Stimulated activated naive B cell treated with anti-CD40 and anti-IgM and Interleukin-4, amounts not matched to agents 10 μg/mL and 1 μg/mL and 100 μg/mL, for 72 hours (primary cell): ENCODE data around the gene ZNF266.
A peak's percentile ranks its signal among the peaks of the same experiment; 100 is the strongest.

Source experiments
- ATAC-seq, 2 donors: fragments of 150-1000 bp; cut with Tn5 transposase; replicated peaks; 2 replicates each; pipeline ENCODE4 v1.10.0; 2021; ENCODE audit warnings: moderate library complexity in 1 of 2
- DNase-seq: peaks from one replicate; pipeline ENCODE4 v3.0.0; 2021
- H3K27ac Mint-ChIP-seq: one replicate; pipeline ENCODE4 v1.8.0; 2022; ENCODE audit warnings: mild to moderate bottlenecking, mixed read lengths
- H3K27me3 Mint-ChIP-seq, 2 donors: one replicate each; pipeline ENCODE4 v1.8.0; 2022; ENCODE audit warnings: mixed read lengths in 2 of 2
- H3K36me3 Mint-ChIP-seq, 2 donors: one replicate each; pipeline ENCODE4 v1.8.0; 2022; ENCODE audit warnings: mixed read lengths in 2 of 2, mild to moderate bottlenecking in 1 of 2
- H3K4me1 Mint-ChIP-seq, 2 donors: one replicate each; pipeline ENCODE4 v1.8.0; 2022; ENCODE audit warnings: mixed read lengths in 2 of 2, mild to moderate bottlenecking in 1 of 2
- H3K4me3 Mint-ChIP-seq, 2 donors: one replicate each; pipeline ENCODE4 v1.8.0; 2022; ENCODE audit warnings: mild to moderate bottlenecking in 2 of 2, mixed read lengths in 2 of 2, moderate library complexity in 1 of 2
- H3K9me3 Mint-ChIP-seq, 2 donors: one replicate each; pipeline ENCODE4 v1.8.0; 2022; ENCODE audit warnings: mixed read lengths in 2 of 2, mild to moderate bottlenecking in 1 of 2

ZNF266 gene

DNA sequence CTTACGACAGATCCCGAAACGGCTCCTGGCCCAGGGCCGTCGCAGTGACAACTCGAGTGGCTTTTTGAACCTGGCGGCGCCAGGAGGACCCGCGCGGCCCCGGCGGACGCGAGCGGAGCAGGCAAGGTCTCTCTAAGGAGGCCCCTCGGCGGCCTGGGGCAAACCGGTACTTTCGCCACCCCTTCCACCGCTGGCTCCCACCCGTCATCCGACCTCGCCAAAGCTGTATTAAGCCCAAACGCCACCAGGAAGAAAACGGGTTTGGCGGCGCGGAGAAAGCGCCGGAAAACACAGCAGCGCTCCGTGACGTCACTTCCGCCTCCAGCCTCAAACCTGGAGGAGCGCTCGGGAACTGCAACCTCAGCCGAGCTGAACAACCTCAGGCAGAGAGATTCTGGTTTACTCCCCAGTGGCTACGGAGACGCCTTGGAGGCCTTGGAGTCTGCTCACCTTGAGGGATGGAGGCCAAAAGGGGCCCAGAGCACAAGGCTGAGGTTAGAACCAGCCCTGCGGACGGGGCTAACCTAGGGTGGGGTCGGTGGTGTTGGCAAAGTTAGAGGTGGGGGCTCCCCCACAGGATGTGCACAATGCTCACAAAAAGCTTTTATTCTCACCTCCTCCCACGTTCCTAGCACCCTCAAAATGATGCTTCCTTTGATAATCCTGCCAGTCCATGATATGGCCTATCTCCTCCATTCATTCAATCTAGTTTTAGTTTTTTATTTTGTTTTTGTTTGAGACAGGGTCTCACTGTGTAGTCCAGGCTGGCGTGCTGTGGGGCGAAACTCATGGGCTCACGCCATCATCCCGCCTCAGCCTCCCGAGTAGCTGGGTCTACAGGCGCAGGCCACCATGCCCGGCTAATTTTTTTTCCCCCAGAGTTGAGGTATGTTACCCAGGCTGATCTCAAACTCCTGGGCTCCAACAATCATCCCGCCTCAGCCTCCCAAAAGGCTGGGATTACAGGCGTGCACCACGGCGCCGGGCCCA is at the start of gene ZNF266:
Gene ZNF266 (minus strand): TSS at position 295 of the 990 bp plus-strand sequence. CDS start 15,484 bp downstream, outside the sequence.
- peak; percentile 89 for DNase-seq
- no peaks in the 10 kb centered on the region for H3K27me3 Mint-ChIP-seq
- H3K9me3 Mint-ChIP-seq = no peaks in the 10 kb centered on the region
- H3K27ac Mint-ChIP-seq = peak within 1 kb of the TSS; percentile 98
- H3K4me1 Mint-ChIP-seq = peaks cover 13 to 35% of the 10 kb centered on the region in 2 donors
- peaks cover 31 to 43% of the 10 kb centered on the region in 2 donors for H3K36me3 Mint-ChIP-seq
- peak; percentile 93 to 95 for ATAC-seq
- peak within 1 kb of the TSS; percentile 95 to 96 for H3K4me3 Mint-ChIP-seq

DNA sequence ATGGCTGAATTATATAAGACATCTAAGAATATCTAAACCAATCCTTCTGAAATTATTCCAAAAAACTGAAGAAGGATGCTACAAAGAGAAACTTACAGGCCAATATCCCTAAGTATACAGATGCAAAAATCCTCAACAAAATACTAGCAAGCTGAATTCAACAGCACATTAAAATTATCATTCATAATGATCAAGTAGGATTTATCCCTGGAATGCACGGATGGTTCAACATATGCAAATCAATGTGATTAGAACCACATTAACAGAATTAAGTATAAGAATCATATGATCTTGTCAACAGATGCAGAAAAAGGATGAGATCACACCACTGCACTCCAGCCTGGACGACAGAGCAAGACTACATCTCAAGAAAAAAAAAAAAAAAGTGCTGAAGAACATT is 49.8 kb upstream of the ZNF266 start:
- Mint-ChIP-seq H3K36me3 (peaks cover 2 to 18% of the 10 kb centered on the region in 2 donors), H3K27ac (no peak overlapping the region), H3K4me3 (no peak overlapping the region), H3K27me3 (no peaks in the 10 kb centered on the region), H3K9me3 (peaks cover 22 to 30% of the 10 kb centered on the region in 2 donors), H3K4me1 (no peaks in the 10 kb centered on the region)
- no peak for DNase-seq
- ATAC-seq = no peak

- Mint-ChIP-seq H3K9me3 (peaks cover 25 to 31% of the 10 kb centered on the region in 2 donors), H3K27ac (no peak overlapping the region), H3K36me3 (peaks cover 8 to 18% of the 10 kb centered on the region in 2 donors), H3K4me3 (no peak overlapping the region), H3K4me1 (no peaks in the 10 kb centered on the region), H3K27me3 (peaks cover 4 to 11% of the 10 kb centered on the region in 2 donors)
- DNase-seq (no peak), ATAC-seq (no peak)
Observed at GRCh38 chr19:9474975-9475374, 39.6 kb upstream of the ZNF266 start.

DNA sequence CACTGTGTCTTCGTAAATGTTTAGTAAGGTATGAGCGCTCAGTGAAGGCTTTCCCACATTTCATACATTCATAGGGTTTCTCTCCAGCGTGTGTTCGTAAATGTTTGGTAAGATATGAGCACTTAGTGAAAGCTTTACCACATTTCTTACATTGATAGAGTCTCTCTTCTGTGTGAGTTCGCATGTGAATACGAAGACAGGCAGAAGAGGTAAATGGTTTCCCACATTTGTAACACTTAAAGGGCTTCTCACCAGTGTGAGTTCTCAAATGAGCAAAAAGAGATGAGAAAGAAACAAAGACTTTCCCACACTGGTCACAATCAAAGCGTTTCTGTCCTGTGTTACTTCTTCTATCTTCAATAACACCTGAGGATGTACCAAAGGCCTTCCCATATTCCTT is 31.8 kb upstream of the ZNF266 start:
- Mint-ChIP-seq H3K27me3 (peaks cover 4 to 6% of the 10 kb centered on the region in 2 donors), H3K4me3 (no peak overlapping the region), H3K36me3 (peaks cover 4 to 9% of the 10 kb centered on the region in 2 donors), H3K27ac (no peak overlapping the region), H3K4me1 (no peaks in the 10 kb centered on the region), H3K9me3 (peaks cover 32 to 34% of the 10 kb centered on the region in 2 donors)
- no peak for DNase-seq
- no peak for ATAC-seq

- Mint-ChIP-seq H3K27ac (no peak overlapping the region), H3K27me3 (no peaks in the 10 kb centered on the region), H3K36me3 (peaks cover 11 to 13% of the 10 kb centered on the region in 2 donors), H3K4me3 (no peak overlapping the region), H3K9me3 (peaks cover 19 to 24% of the 10 kb centered on the region in 2 donors), H3K4me1 (no peaks in the 10 kb centered on the region)
- ATAC-seq (no peak), DNase-seq (no peak)
Observed at GRCh38 chr19:9461938-9462337, 26.6 kb upstream of the ZNF266 start.

DNA sequence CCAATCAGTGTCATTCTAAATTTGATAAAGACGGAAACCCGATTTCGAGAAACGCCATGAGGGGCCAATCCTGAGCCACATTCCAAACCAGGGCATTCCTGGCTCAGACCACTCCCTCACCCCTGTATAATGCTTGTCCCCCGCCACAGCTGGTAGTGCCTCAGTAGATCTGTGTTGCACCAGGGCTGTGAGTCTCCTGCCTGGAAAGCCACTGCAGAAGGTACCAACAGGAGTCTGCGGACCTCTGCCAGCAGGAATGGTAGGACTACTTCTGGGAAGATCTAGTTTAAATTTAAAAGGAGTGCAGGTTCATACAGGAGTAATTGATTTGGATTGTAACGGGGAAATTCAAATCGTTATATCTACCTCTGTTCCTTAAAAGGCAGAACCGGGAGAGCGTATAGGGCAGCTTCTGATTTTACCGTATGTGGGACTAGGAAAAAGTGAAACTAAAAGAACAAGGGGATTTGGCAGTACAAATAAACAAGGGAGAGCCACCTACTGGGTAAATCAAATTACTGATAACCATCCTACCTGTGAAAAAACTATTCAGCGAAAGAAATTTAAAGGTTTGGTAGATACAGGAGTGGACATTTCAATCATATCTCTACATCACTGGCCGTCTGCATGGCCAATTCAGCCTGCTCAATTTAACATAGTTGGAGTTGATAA is 20.8 kb upstream of the ZNF266 start:
- ATAC-seq = no peak
- Mint-ChIP-seq H3K4me3 (no peak overlapping the region), H3K36me3 (peaks cover 4 to 9% of the 10 kb centered on the region in 2 donors)

GRCh38 chr19:9453953-9454352 is 18.6 kb upstream of the ZNF266 start:
- DNase-seq (no peak), ATAC-seq (no peak)
- H3K36me3 Mint-ChIP-seq = peaks cover 6 to 10% of the 10 kb centered on the region in 2 donors
- no peak overlapping the region for H3K27ac Mint-ChIP-seq
- no peaks in the 10 kb centered on the region for H3K27me3 Mint-ChIP-seq
- H3K9me3 Mint-ChIP-seq = peaks cover 36% of the 10 kb centered on the region in 2 donors
- no peak overlapping the region for H3K4me3 Mint-ChIP-seq
- no peaks in the 10 kb centered on the region for H3K4me1 Mint-ChIP-seq

More for the DNA sequence above, 20.8 kb upstream of the ZNF266 start:
- DNase-seq = no peak
- Mint-ChIP-seq H3K27me3 (no peaks in the 10 kb centered on the region), H3K4me1 (no peaks in the 10 kb centered on the region), H3K9me3 (peaks cover 33 to 36% of the 10 kb centered on the region in 2 donors), H3K27ac (no peak overlapping the region)

DNA sequence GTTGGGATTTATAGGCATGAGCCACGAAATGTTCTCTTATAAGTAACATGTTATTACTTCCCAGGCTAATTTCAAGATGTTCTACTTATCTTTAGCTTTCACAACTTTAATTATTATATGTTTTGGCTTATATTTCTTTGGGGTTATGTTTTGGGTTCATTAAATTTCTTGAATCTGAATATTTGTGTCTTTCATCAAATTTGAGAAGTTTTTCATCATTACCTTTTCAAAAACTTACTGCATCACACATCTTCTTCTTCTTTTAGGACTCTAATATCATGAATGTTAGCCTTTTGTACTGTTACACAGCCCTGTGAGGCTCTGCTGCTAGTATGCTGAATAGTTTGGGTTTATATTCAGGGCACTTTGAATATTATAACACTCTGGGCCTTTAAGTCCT is 9.7 kb upstream of the ZNF266 start:
- Mint-ChIP-seq H3K4me1 (no peaks in the 10 kb centered on the region), H3K9me3 (peaks cover 19 to 28% of the 10 kb centered on the region in 2 donors), H3K27ac (no peak overlapping the region), H3K36me3 (peaks cover 41 to 57% of the 10 kb centered on the region in 2 donors), H3K4me3 (no peak overlapping the region), H3K27me3 (no peaks in the 10 kb centered on the region)
- ATAC-seq (no peak), DNase-seq (no peak)

DNA sequence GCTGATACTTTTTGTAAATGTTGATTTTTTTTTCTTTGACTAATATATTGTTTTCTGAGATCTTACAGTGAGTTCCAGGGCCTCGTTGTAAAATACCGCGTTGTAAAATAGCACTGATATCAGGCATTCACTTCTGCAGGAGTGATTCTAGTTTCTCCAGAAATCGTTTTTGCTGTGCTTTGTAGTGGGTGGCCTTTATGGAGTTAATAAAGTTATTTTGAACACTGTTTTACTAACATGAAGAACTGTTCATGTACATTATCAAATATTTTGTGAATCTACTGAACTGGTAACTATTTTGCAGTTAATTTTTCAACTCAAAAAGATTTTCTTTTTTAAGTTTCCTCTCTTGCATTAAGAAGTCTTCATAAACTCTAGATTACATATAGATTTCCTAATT is 985 bp upstream of the ZNF266 start:
- Mint-ChIP-seq H3K27me3 (no peaks in the 10 kb centered on the region), H3K27ac (peak overlapping the region; percentile 98), H3K4me3 (peak overlapping the region; percentile 95 to 96), H3K36me3 (peaks cover 26 to 36% of the 10 kb centered on the region in 2 donors), H3K4me1 (peaks cover 10 to 27% of the 10 kb centered on the region in 2 donors), H3K9me3 (peaks cover under 1% of the 10 kb centered on the region in 2 donors)
- DNase-seq (no peak), ATAC-seq (no peak)

- H3K27ac Mint-ChIP-seq = no peak overlapping the region
- no peak for ATAC-seq
- H3K27me3 Mint-ChIP-seq = no peaks in the 10 kb centered on the region
- peaks cover 52 to 66% of the 10 kb centered on the region in 2 donors for H3K36me3 Mint-ChIP-seq
- DNase-seq = no peak
- H3K9me3 Mint-ChIP-seq = no peaks in the 10 kb centered on the region
- H3K4me1 Mint-ChIP-seq = peaks cover 23 to 56% of the 10 kb centered on the region in 2 donors
- no peak overlapping the region for H3K4me3 Mint-ChIP-seq
Observed at GRCh38 chr19:9431475-9431874, 3.9 kb downstream of the ZNF266 start.

GRCh38 chr19:9430444-9430843 is 4.9 kb downstream of the ZNF266 start:
- Mint-ChIP-seq H3K4me3 (peak overlapping the region; percentile 5 to 39), H3K36me3 (peaks cover 58 to 77% of the 10 kb centered on the region in 2 donors), H3K9me3 (no peaks in the 10 kb centered on the region), H3K27me3 (no peaks in the 10 kb centered on the region), H3K4me1 (peaks cover 23 to 46% of the 10 kb centered on the region in 2 donors), H3K27ac (peak overlapping the region; percentile 87)
- ATAC-seq (peak; percentile 61 to 72), DNase-seq (no peak)

GRCh38 chr19:9427941-9428340 is 7.4 kb downstream of the ZNF266 start:
- Mint-ChIP-seq H3K4me1 (peaks cover 16 to 48% of the 10 kb centered on the region in 2 donors), H3K27me3 (no peaks in the 10 kb centered on the region), H3K9me3 (no peaks in the 10 kb centered on the region), H3K27ac (no peak overlapping the region), H3K36me3 (peaks cover 70 to 86% of the 10 kb centered on the region in 2 donors), H3K4me3 (no peak overlapping the region)
- ATAC-seq (no peak), DNase-seq (no peak)

DNA sequence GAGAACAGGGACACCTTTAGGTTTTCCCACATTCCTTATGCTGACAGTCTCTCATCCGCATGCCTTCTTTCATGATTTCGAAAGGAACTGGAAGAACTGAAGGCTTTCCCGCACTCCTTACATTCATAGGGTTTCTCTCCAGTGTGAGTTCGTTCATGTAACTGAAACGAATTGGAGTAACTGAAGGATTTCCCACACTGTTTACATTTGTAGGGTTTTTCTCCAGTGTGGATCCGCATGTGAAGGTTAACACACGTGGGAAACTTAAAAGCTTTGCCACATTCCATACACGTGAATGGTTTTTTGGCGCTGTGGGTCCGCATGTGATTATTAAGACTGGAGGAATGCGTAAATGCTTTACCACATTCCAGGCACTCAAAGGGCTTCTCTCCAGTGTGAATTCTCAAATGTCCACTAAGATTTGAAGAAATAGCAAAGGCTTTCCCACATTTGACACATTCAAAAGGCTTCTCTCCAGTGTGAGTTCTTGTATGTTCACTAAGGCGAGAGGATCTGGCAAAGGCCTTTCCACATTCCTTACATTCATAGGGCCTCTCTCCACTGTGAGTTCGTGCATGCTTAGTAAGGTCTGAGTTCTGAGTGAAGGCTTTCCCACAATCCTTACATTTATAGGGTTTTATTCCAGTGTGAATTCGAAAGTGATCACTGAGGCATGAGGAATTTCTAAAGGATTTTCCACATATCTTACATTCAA is 22.0 kb downstream of the ZNF266 start:
- H3K36me3 Mint-ChIP-seq = peaks cover 73 to 83% of the 10 kb centered on the region in 2 donors
- DNase-seq (no peak), ATAC-seq (no peak)
- H3K4me3 Mint-ChIP-seq = no peak overlapping the region
- H3K9me3 Mint-ChIP-seq = peaks cover 28 to 36% of the 10 kb centered on the region in 2 donors
- peaks cover 0 to under 1% of the 10 kb centered on the region in 2 donors for H3K4me1 Mint-ChIP-seq
- no peak overlapping the region for H3K27ac Mint-ChIP-seq
- no peaks in the 10 kb centered on the region for H3K27me3 Mint-ChIP-seq

GRCh38 chr19:9407827-9408226 is 27.5 kb downstream of the ZNF266 start:
- no peak for DNase-seq
- Mint-ChIP-seq H3K9me3 (peaks cover 29 to 37% of the 10 kb centered on the region in 2 donors), H3K36me3 (peaks cover 63 to 78% of the 10 kb centered on the region in 2 donors), H3K4me1 (peaks cover 9 to 21% of the 10 kb centered on the region in 2 donors), H3K4me3 (peak overlapping the region; percentile 92 to 95), H3K27ac (peak overlapping the region; percentile 94), H3K27me3 (no peaks in the 10 kb centered on the region)
- ATAC-seq = peak in 1 of 2 donors; percentile 6
